T-helper 2 cell (primary cell): Measurements from ENCODE around the gene ZC3H6.

Source experiments
- DNase-seq, 5 experiments: peaks; one replicate each; pipeline versions ENCODE4 v3.0.0 to v3.0.0-alpha.2; 2012 to 2022
- total RNA-seq, 2 donors: gene quantifications; one replicate each; lab custom pipeline; 2026; lab: John Stamatoyannopoulos, UW

The ZC3H6 gene
- total RNA-seq = 40.8 to 75.8 reads per million in 2 donors

- DNase-seq = peak; percentile 98 to 100 (median 99)
These were observed at the start of gene ZC3H6 for GRCh38 chr2:112275311-112275886. Gene ZC3H6 (plus strand): TSS chr2:112275597. CDS start chr2:112275995, 398 bp downstream.

- DNase-seq = no peak
These were observed 46.0 kb upstream of the ZC3H6 start for GRCh38 chr2:112229348-112229747.

DNA sequence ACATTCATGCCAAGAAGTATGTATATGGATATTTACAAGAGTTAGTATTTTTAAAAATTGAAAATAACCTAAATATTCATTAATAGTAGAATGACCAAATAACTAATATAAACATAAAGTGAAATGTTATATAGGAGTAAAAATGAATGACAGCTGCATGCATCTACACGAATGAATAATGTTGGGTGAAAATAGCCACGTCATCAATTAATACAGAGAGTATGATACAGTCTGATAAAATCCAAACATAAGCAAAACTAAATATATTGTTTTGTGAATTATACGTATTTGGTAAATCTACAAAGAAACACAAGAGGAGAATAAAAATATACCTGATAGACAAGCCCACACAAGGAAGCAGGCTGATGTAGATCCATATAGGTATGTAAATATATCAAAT is 45.0 kb upstream of the ZC3H6 start:
- DNase-seq = no peak

- no peak for DNase-seq
These were observed 35.5 kb upstream of the ZC3H6 start for GRCh38 chr2:112239862-112240261.

DNA sequence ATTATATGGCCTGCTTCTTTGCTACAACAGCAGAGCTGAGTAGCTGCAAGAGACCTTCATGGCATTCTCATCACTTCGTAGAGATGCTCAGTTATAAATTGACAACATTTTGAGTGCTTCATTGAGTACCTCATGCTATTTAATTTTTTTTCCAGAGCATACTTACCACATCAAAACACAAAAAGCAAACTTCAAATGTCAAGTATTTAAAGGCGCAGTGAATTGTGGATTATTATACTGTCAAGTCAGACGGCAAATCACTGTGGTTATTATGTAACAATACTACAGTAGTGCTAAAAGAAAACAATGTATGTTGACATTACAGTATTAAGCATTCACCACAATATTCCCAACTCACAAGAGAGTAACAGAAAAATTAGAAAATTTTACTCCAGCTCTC is 33.0 kb upstream of the ZC3H6 start:
- DNase-seq = no peak

DNA sequence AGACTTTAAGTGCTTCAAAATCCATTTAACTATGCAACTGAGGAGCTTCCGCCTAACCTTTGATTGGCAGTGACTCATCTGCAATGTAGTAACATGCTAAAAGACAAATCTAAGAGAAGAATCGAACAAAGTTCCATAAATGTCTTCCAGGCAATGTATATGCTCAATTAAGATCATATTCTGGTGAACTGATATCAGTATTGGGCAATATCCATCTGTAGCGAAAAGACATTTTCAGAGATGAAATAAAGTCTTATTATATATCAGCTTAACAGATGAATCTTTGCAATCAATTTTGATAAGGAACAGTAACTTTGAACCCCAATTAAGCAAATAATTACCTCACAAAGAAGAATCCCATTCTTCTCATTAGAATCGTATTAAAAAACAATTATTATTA is 32.2 kb upstream of the ZC3H6 start:
- no peak for DNase-seq

- DNase-seq = peak in 1 of 5 experiments; percentile 17
These were observed 30.5 kb upstream of the ZC3H6 start for GRCh38 chr2:112244854-112245253.

GRCh38 chr2:112251271-112251670 is 24.1 kb upstream of the ZC3H6 start:
- peak in 1 of 5 experiments; percentile 30 for DNase-seq

DNA sequence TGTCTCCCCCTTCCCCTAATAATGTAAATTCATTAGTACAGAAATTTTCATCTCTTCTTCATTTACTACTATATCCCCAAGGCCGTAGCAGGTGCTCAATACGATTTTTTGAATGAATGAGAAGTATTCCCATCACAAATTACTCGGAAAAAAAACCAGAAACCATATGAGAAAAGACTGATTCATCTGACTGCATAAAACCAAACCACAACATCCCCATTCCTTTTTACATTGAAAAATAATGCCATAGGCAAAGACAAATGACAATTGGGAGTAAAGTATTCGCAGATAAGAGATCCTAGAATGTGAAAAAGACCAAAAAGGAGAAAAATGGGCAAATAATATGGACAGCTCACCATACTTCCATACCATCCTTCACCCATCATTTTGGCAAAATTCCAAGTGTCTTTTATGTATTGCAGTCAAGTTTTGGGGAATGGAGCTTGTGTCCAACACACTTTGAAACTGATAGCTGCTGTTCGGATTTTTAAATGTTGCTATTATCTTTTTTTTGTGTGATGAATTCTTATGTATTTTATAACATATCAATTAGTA is 22.1 kb upstream of the ZC3H6 start:
- no peak for DNase-seq

- peak; percentile 93 to 95 (median 93) for DNase-seq
These were observed 20.7 kb upstream of the ZC3H6 start, which contains the start of gene ZC3H8 for GRCh38 chr2:112254466-112255240. Gene ZC3H8 (minus strand): TSS chr2:112255042. CDS start chr2:112254981, 61 bp downstream.

- DNase-seq = no peak
These were observed 19.5 kb upstream of the ZC3H6 start for GRCh38 chr2:112255875-112256274.

DNA sequence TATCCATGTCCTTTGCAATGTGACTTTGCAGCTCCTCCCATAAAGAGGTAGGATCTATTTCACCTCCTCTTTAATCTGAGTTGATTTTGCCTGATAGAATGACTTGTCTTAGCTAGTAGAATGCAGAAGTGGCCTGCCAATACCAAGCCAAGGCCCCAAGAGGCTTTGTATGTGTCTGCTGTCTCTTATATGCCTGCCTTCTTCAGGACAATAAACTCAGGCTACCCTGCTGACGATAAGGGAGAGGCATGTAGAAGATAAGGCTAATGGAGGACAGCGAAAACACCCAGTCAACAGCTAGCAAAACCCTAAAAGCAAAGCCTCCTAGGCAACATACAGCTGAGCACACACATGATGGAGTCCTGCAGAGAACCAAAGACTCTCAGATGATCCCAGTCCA is 18.7 kb upstream of the ZC3H6 start:
- no peak for DNase-seq

DNA sequence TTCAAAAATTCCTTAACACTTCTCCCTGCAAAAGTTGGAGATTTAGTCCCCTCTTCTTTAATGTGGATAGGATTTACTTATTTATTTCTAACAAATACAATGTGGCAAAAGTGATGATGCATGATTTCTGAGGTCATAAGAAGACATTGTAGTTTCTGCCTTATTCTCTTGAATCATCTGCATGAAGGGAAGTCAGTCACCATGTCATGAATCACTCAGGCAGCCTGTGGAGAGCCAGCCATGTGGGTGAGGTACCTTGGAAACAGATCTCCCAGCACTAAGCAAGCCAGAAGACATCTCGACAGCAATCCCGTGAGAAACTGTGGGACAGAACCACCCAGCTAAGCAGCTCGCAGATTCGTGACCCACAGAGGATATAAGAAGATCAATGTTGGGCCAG is 17.8 kb upstream of the ZC3H6 start:
- DNase-seq = no peak

GRCh38 chr2:112259509-112260294 is 15.7 kb upstream of the ZC3H6 start:
- DNase-seq = peak; percentile 51 to 85 (median 71)

DNA sequence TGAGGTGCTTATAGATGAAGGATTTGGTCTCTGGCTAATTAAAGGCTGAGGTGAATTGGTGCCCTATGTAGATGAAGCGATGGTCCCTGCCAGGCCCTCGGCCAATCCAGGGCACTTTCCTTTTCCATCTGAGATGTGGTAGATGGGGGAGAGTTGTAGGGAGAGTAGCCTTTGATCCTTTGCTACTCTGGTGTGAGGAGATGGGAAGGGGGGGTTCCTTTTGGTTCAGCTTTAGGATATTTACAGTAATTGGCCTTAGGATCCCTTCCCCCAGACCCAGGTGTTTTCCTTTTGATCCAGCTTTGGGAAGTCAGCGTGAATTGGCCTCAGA is 15.1 kb upstream of the ZC3H6 start:
- DNase-seq = no peak

DNA sequence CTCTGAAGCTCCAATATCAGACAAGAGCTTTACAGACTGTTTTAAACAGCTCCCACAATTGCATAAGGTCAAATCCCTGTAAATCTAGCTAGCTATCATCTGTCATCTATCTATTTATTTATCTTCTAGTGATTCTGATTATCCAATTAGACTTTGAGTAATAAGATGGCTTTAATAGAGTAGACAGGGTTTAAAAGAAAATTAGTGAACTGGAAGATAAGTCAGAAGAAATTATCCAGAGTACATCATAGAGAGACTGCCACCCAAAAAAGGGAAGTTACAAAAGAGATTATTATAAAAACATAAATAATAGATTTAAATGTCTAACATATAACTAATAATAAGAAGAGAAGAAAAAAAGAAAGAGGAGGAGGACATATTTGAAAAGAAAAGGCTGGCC is 12.5 kb upstream of the ZC3H6 start:
- DNase-seq = no peak

- DNase-seq = no peak
These were observed 6.8 kb upstream of the ZC3H6 start for GRCh38 chr2:112268547-112268946.

DNA sequence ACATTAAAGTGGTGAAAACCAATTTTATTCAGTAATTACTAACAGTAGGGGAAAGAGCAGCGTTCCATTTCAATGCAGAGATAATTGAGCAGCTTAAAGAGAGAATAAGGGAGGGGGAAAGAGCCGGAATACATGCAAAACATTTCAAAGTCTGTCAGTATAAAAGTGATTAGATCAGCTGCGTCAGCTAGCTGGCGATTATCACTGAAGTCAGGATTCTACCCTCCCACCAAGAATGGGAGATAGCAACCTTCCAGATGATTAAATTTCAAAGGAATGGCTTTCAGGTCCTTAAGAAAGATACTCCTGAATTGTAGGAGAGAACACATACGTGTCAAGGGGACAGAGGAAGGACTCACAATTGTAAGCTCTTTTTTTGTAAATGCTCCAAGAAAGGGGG is 2.7 kb upstream of the ZC3H6 start:
- DNase-seq = no peak

GRCh38 chr2:112273349-112273748 is 2.0 kb upstream of the ZC3H6 start:
- DNase-seq = no peak

GRCh38 chr2:112275887-112276773 is 733 bp downstream of the ZC3H6 start:
- peak; percentile 52 to 88 (median 72) for DNase-seq

GRCh38 chr2:112276954-112277353 is 1.6 kb downstream of the ZC3H6 start:
- DNase-seq = no peak

DNA sequence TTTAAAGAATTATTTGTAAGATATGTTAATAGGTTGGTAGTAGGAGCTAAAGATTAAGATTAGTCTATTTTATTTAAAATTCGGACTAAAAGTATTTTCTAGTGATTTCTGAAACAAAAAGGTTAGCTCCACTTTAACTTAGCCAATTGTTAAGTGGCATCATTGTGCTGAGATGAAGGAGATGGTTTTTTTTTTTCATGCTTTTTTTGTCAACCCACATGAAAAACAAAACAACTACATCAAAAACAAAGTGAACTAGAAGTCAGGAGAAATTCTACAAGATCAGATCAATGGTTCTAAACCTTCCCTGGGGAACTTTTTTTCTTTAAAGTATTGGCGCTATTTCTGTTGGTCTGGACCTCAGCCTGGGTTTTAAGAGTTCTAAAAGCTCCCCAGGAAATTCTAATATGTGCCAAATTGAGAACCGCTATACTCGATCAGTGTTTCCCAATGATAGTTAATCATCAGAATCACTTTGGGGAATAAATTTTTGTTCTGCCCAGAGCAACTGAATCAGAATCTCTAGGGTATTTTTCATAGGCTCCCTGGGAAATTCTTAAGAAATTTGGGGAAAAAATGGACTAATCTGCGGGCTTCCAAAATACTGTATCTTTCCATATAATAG is 2.3 kb downstream of the ZC3H6 start:
- no peak for DNase-seq
